WTC11 (cell line): ENCODE results near the gene SLC6A16. TPM values are rescaled to one million over a fixed set of nuclear protein-coding genes. Genes with fewer than 3 reads are reported as not detected.

Source experiments
- ATAC-seq: fragments of 200-7000 bp; cut with Tn5 transposase; 2 replicates; pipeline ENCODE4 v1.10.0; 2021; ENCODE audit warnings: mild to moderate bottlenecking, moderate library complexity
- CTCF ChIA-PET: fragments of 300-600 bp; sonication (Branson Sonifier 250); formaldehyde crosslinking; loops from one replicate; lab custom pipeline; 2021; ENCODE audit warnings: antibody characterized with exemption; lab: Charles Lee
- POLR2A ChIA-PET: fragments of 350-600 bp; sonication (Branson Sonifier 250); formaldehyde crosslinking; loops from one replicate; lab custom pipeline; 2021; ENCODE audit warnings: antibody characterized with exemption; lab: Charles Lee
- DNase-seq: peaks from one replicate; pipeline ENCODE4 v3.0.0; 2021; ENCODE audit warnings: low spot score
- H3K27ac Mint-ChIP-seq: 2 replicates; pipeline ENCODE4 v1.8.0; 2021; ENCODE audit warnings: mixed read lengths
- H3K27me3 Mint-ChIP-seq: 2 replicates; pipeline ENCODE4 v1.8.0; 2021; ENCODE audit warnings: low read depth, mild to moderate bottlenecking, moderate library complexity, mixed read lengths
- H3K36me3 Mint-ChIP-seq: 2 replicates; pipeline ENCODE4 v1.8.0; 2021; ENCODE audit warnings: mixed read lengths
- H3K4me1 Mint-ChIP-seq: 2 replicates; pipeline ENCODE4 v1.8.0; 2022; ENCODE audit warnings: mixed read lengths
- H3K4me3 Mint-ChIP-seq: 2 replicates; pipeline ENCODE4 v1.8.0; 2021; ENCODE audit warnings: mild to moderate bottlenecking, moderate library complexity, mixed read lengths
- H3K9me3 Mint-ChIP-seq: 2 replicates; pipeline ENCODE4 v1.8.0; 2021; ENCODE audit warnings: mixed read lengths
- CREB1 ChIP-seq: sonication (generic); formaldehyde crosslinking; IDR thresholded peaks from 2 replicates; pipeline ENCODE4 v1.8.0; 2023; ENCODE audit warnings: mild to moderate bottlenecking, missing genetic modification reagents
- CREM ChIP-seq: sonication (generic); formaldehyde crosslinking; IDR thresholded peaks from 2 replicates; pipeline ENCODE4 v1.8.1; 2022; ENCODE audit warnings: mild to moderate bottlenecking, missing genetic modification reagents, moderate library complexity
- E2F1 ChIP-seq: sonication (generic); formaldehyde crosslinking; IDR thresholded peaks from 2 replicates; pipeline ENCODE4 v1.8.0; 2022; ENCODE audit warnings: mild to moderate bottlenecking, missing genetic modification reagents
- ELF4 ChIP-seq: sonication (generic); formaldehyde crosslinking; IDR thresholded peaks from 2 replicates; pipeline ENCODE4 v1.8.1; 2022; ENCODE audit warnings: low read depth, mild to moderate bottlenecking, moderate library complexity, missing genetic modification reagents
- ETV6 ChIP-seq: sonication (generic); formaldehyde crosslinking; IDR thresholded peaks from 2 replicates; pipeline ENCODE4 v1.8.1; 2022; ENCODE audit warnings: mild to moderate bottlenecking, missing genetic modification reagents
- FOXP1 ChIP-seq: sonication (generic); formaldehyde crosslinking; IDR thresholded peaks from 2 replicates; pipeline ENCODE4 v1.8.0; 2022; ENCODE audit warnings: missing genetic modification reagents, mild to moderate bottlenecking, moderate library complexity, borderline replicate concordance
- IRF2 ChIP-seq: sonication (generic); formaldehyde crosslinking; IDR thresholded peaks from 2 replicates; pipeline ENCODE4 v1.8.0; 2022; ENCODE audit warnings: low read depth, missing genetic modification reagents, borderline replicate concordance
- KAT7 ChIP-seq: sonication (generic); formaldehyde crosslinking; IDR thresholded peaks from 2 replicates; pipeline ENCODE4 v1.8.1; 2023; ENCODE audit warnings: missing genetic modification reagents, mild to moderate bottlenecking, borderline replicate concordance
- MXD4 ChIP-seq: fragments of 250-450 bp; sonication (Bioruptor Pico); IDR thresholded peaks from 2 replicates; pipeline ENCODE4 v1.8.0; 2021; ENCODE audit warnings: mild to moderate bottlenecking, moderate library complexity, borderline replicate concordance
- NFE2L1 ChIP-seq: sonication (generic); formaldehyde crosslinking; IDR thresholded peaks from 2 replicates; pipeline ENCODE4 v1.8.1; 2023; ENCODE audit warnings: missing genetic modification reagents
- NR1H2 ChIP-seq: sonication (generic); formaldehyde crosslinking; IDR thresholded peaks from 2 replicates; pipeline ENCODE4 v1.9.0; 2021; ENCODE audit warnings: mild to moderate bottlenecking, moderate library complexity, missing genetic modification reagents
- NR2C2 ChIP-seq: sonication (generic); formaldehyde crosslinking; IDR thresholded peaks from 2 replicates; pipeline ENCODE4 v1.8.0; 2022; ENCODE audit warnings: mild to moderate bottlenecking, missing genetic modification reagents
- PRRX2 ChIP-seq: fragments of 250-450 bp; sonication (Bioruptor Pico); IDR thresholded peaks from 2 replicates; pipeline ENCODE4 v1.8.0; 2021; ENCODE audit warnings: mild to moderate bottlenecking
- SMAD3 ChIP-seq: sonication (generic); formaldehyde crosslinking; IDR thresholded peaks from 2 replicates; pipeline ENCODE4 v1.8.0; 2022; ENCODE audit warnings: missing genetic modification reagents, mild to moderate bottlenecking, borderline replicate concordance
- SOX15 ChIP-seq: fragments of 250-450 bp; sonication (Bioruptor Pico); IDR thresholded peaks from 2 replicates; pipeline ENCODE4 v1.9.0; 2021; ENCODE audit warnings: mild to moderate bottlenecking
- SP1 ChIP-seq: sonication (generic); formaldehyde crosslinking; conservative IDR thresholded peaks from 2 replicates; pipeline ENCODE4 v1.8.1; 2022; ENCODE audit warnings: missing genetic modification reagents
- TEAD4 ChIP-seq: sonication (generic); formaldehyde crosslinking; IDR thresholded peaks from 2 replicates; pipeline ENCODE4 v1.8.0; 2022; ENCODE audit warnings: mild to moderate bottlenecking, missing genetic modification reagents
- TP53 ChIP-seq: sonication (generic); formaldehyde crosslinking; IDR thresholded peaks from 2 replicates; pipeline ENCODE4 v1.8.1; 2023; ENCODE audit warnings: mild to moderate bottlenecking, missing genetic modification reagents
- ZMAT4 ChIP-seq: fragments of 250-450 bp; sonication (Bioruptor Pico); IDR thresholded peaks from 2 replicates; pipeline ENCODE4 v1.9.0; 2021; ENCODE audit warnings: mild to moderate bottlenecking
- ZNF138 ChIP-seq: sonication (generic); formaldehyde crosslinking; conservative IDR thresholded peaks from 2 replicates; pipeline ENCODE4 v1.8.1; 2022; ENCODE audit warnings: mild to moderate bottlenecking, moderate library complexity, missing genetic modification reagents
- ZNF281 ChIP-seq: sonication (generic); formaldehyde crosslinking; IDR thresholded peaks from 2 replicates; pipeline ENCODE4 v1.8.0; 2023; ENCODE audit warnings: mild to moderate bottlenecking, missing genetic modification reagents
- ZNF396 ChIP-seq: fragments of 250-450 bp; sonication (Bioruptor Pico); IDR thresholded peaks from 2 replicates; pipeline ENCODE4 v1.8.0; 2021; ENCODE audit warnings: mild to moderate bottlenecking, moderate library complexity, borderline replicate concordance
- ZNF423 ChIP-seq: fragments of 250-450 bp; sonication (Bioruptor Pico); IDR thresholded peaks from 2 replicates; pipeline ENCODE4 v2.1.2; 2022; ENCODE audit warnings: mild to moderate bottlenecking, moderate library complexity
- ZNF512 ChIP-seq: sonication (generic); formaldehyde crosslinking; IDR thresholded peaks from 2 replicates; pipeline ENCODE4 v1.8.1; 2022; ENCODE audit warnings: missing genetic modification reagents, borderline replicate concordance
- total RNA-seq: library from RNA; stranded (reverse); gene quantifications from 3 replicates; pipeline ENCODE4 v1.2.3, GENCODE V29; 2021

Gene SLC6A16
- total RNA-seq, 1 experiment from 2014 or later, result 1.5 TPM

- DNase-seq (no peak), ATAC-seq (no peak)
- POLR2A ChIA-PET, result no interaction called here
- CTCF ChIA-PET, result interaction anchor here (0.6 kb wide), 1 partner anchor 39 kb away, joined by 3 read pairs; no protein-coding TSS in a partner anchor
- no peak overlapping the region for H3K4me3 Mint-ChIP-seq
- no peaks in the 10 kb centered on the region for H3K27me3 Mint-ChIP-seq
- peaks cover 91% of the 10 kb centered on the region for H3K36me3 Mint-ChIP-seq
- H3K27ac Mint-ChIP-seq, result no peak overlapping the region
- H3K9me3 Mint-ChIP-seq, result no peaks in the 10 kb centered on the region
- TF ChIP-seq NR1H2, result no peak
- TF ChIP-seq ETV6 (CRISPR knock-in tag), result no peak
- TF ChIP-seq TP53 (CRISPR knock-in tag), result no peak
- no peak for TF ChIP-seq SMAD3 (CRISPR knock-in tag)
- no peak for TF ChIP-seq SP1 (CRISPR knock-in tag)
- TF ChIP-seq CREM (CRISPR knock-in tag), result no peak
- TF ChIP-seq ZNF396, result no peak
- TF ChIP-seq ELF4, result no peak
- TF ChIP-seq TEAD4 (CRISPR knock-in tag), result no peak
- no peak for TF ChIP-seq KAT7 (CRISPR knock-in tag)
- no peak for TF ChIP-seq FOXP1
- TF ChIP-seq ZNF512 (CRISPR knock-in tag), result no peak
- no peak for TF ChIP-seq IRF2 (CRISPR knock-in tag)
- H3K4me1 Mint-ChIP-seq, result peaks cover 3% of the 10 kb centered on the region; the same call in 1 of the 2 replicates
These were observed 22.2 kb upstream of the SLC6A16 start for GRCh38 chr19:49347191-49347590.

- no peak for ATAC-seq
- TF ChIP-seq MXD4 (CRISPR knock-in tag) (no peak), ZMAT4 (CRISPR knock-in tag) (no peak), ZNF423 (CRISPR knock-in tag) (no peak), ZNF138 (CRISPR knock-in tag) (no peak), E2F1 (no peak), ZNF281 (CRISPR knock-in tag) (no peak), ZNF396 (no peak), PRRX2 (no peak), NR2C2 (no peak), CREB1 (CRISPR knock-in tag) (no peak), SOX15 (CRISPR knock-in tag) (no peak), SMAD3 (CRISPR knock-in tag) (no peak), NFE2L1 (CRISPR knock-in tag) (no peak)
- TF ChIP-seq, all 79 proteins: peak for 0
- no peak overlapping the region for H3K4me3 Mint-ChIP-seq
- H3K27ac Mint-ChIP-seq, result no peak overlapping the region
- H3K36me3 Mint-ChIP-seq, result peaks cover 91% of the 10 kb centered on the region
- ChIA-PET POLR2A (interaction anchor here (0.8 kb wide), 1 partner anchor 17 kb away, joined by 3 read pairs; the partner anchor contains the start of gene TEAD2), CTCF (no interaction called here)
- peaks cover 10% of the 10 kb centered on the region for H3K4me1 Mint-ChIP-seq
- H3K9me3 Mint-ChIP-seq, result no peaks in the 10 kb centered on the region
- no peak for DNase-seq
- H3K27me3 Mint-ChIP-seq, result no peaks in the 10 kb centered on the region; the same call in 1 of the 2 replicates
These were observed 19.8 kb upstream of the SLC6A16 start for GRCh38 chr19:49344505-49345423.
